ENCODE data around the gene TTLL10. TPM values are rescaled to one million over a fixed set of nuclear protein-coding genes. Genes with fewer than 3 reads are reported as not detected.

Gene TTLL10
- total RNA-seq, 4 donors from 2014 or later, result 0.17 TPM; not detected in 3

GRCh38 chr1:1127551-1128451, 45.9 kb upstream of the TTLL10 start:
- no peaks in the 10 kb centered on the region for H3K36me3 ChIP-seq
- WGBS, result 87% methylated on average over 22 of the region's 45 CpGs
- H3K9me3 ChIP-seq, result no peaks in the 10 kb centered on the region
- intact Hi-C loops (cut with DNase I), result no loop called here
- H3K27me3 ChIP-seq, result peaks cover 0 to 15% (median 0%) of the 10 kb centered on the region in 4 donors
- H3K4me3 ChIP-seq, result no peak overlapping the region
- H3K4me1 ChIP-seq, result peaks cover 0 to under 1% (median 0%) of the 10 kb centered on the region in 4 donors
- no peak overlapping the region for H3K27ac ChIP-seq (replicated peaks in 1 of 4)
- TF ChIP-seq POLR2AphosphoS5 (IDR thresholded peaks at IDR 0.05) (no peak), EP300 (IDR thresholded peaks at IDR 0.05) (no peak), POLR2A (IDR thresholded peaks at IDR 0.05; ENCODE audit: low read depth) (no peak), CTCF (IDR thresholded peaks at IDR 0.05) (no peak)
- DNase-seq (ENCODE audit: extremely low spot score), result no peak

GRCh38 chr1:1128454-1129139, 45.1 kb upstream of the TTLL10 start:
- Histone ChIP-seq H3K27me3 (peaks cover 0 to 16% (median 0%) of the 10 kb centered on the region in 4 donors), H3K4me1 (peaks cover 0 to 8% (median 3%) of the 10 kb centered on the region in 4 donors), H3K4me3 (no peak overlapping the region), H3K36me3 (no peaks in the 10 kb centered on the region), H3K9me3 (no peaks in the 10 kb centered on the region), H3K27ac (replicated peaks in 1 of 4) (no peak overlapping the region)
- 95% methylated on average over 15 of the region's 32 CpGs for whole genome bisulfite sequencing
- no peak for DNase-seq (ENCODE audit: extremely low spot score)
- no peak for TF ChIP-seq POLR2AphosphoS5 (IDR thresholded peaks at IDR 0.05)
- no peak for TF ChIP-seq EP300 (IDR thresholded peaks at IDR 0.05)
- no peak for TF ChIP-seq POLR2A (IDR thresholded peaks at IDR 0.05; ENCODE audit: low read depth)
- TF ChIP-seq CTCF (IDR thresholded peaks at IDR 0.05), result no peak
- intact Hi-C loops (cut with DNase I), result no loop called here

GRCh38 chr1:1129381-1129821, 44.3 kb upstream of the TTLL10 start:
- DNase-seq (ENCODE audit: extremely low spot score), result no peak
- H3K27me3 ChIP-seq, result peaks cover 0 to 17% (median 0%) of the 10 kb centered on the region in 4 donors
- no peaks in the 10 kb centered on the region for H3K36me3 ChIP-seq
- TF ChIP-seq CTCF (IDR thresholded peaks at IDR 0.05) (no peak), POLR2AphosphoS5 (IDR thresholded peaks at IDR 0.05) (no peak), POLR2A (IDR thresholded peaks at IDR 0.05; ENCODE audit: low read depth) (no peak), EP300 (IDR thresholded peaks at IDR 0.05) (no peak)
- no peak overlapping the region for H3K4me3 ChIP-seq
- no peaks in the 10 kb centered on the region for H3K9me3 ChIP-seq
- 70% methylated on average over 19 of the region's 19 CpGs for WGBS
- H3K27ac ChIP-seq (replicated peaks in 1 of 4), result no peak overlapping the region
- H3K4me1 ChIP-seq, result peaks cover 0 to 8% (median 3%) of the 10 kb centered on the region in 4 donors
- intact Hi-C loops (cut with DNase I), result no loop called here

GRCh38 chr1:1130206-1131120, 43.2 kb upstream of the TTLL10 start:
- H3K4me3 ChIP-seq, result no peak overlapping the region
- H3K9me3 ChIP-seq, result no peaks in the 10 kb centered on the region
- TF ChIP-seq CTCF (IDR thresholded peaks at IDR 0.05) (no peak), EP300 (IDR thresholded peaks at IDR 0.05) (no peak), POLR2A (IDR thresholded peaks at IDR 0.05; ENCODE audit: low read depth) (no peak), POLR2AphosphoS5 (IDR thresholded peaks at IDR 0.05) (no peak)
- intact Hi-C loops (cut with DNase I), result no loop called here
- no peaks in the 10 kb centered on the region for H3K36me3 ChIP-seq
- H3K4me1 ChIP-seq, result peaks cover 0 to 8% (median 3%) of the 10 kb centered on the region in 4 donors
- no peak for DNase-seq (ENCODE audit: extremely low spot score)
- H3K27ac ChIP-seq (replicated peaks in 1 of 4), result no peak overlapping the region
- peaks cover 0 to 26% (median 0%) of the 10 kb centered on the region in 4 donors for H3K27me3 ChIP-seq
- 83% methylated on average over 43 of the region's 43 CpGs for WGBS
